GM13976 (cell line): Measurements from ENCODE around the gene LOXHD1.

Experiments used
- DNase-seq: peaks from one replicate; pipeline ENCODE4 v3.0.0; 2012; ENCODE audit warnings: low spot score
- CTCF ChIP-seq: IDR thresholded peaks from 2 replicates; pipeline ENCODE4 v1.5.1; 2012; ENCODE audit warnings: borderline replicate concordance, mild to moderate bottlenecking; ENCODE audit not compliant: insufficient read depth; ENCODE audit errors: extremely low read depth, missing control alignments, control extremely low read depth
- in situ Hi-C: fragments of 300-500 bp; cut with MboI; formaldehyde crosslinking; loops from one replicate; pipeline ENCODE4 v1.12.0; 2022; ENCODE audit warnings: low sequenced_read_pairs, mixed read lengths, inconsistent platforms; ENCODE audit not compliant: unreplicated experiment

Gene LOXHD1

GRCh38 chr18:46680784-46681695 is 24.0 kb upstream of the LOXHD1 start:
- in situ Hi-C loops: no loop called here
- no peak for TF ChIP-seq CTCF
- DNase-seq: no peak

GRCh38 chr18:46679846-46680598 is 23.0 kb upstream of the LOXHD1 start:
- no peak for DNase-seq
- in situ Hi-C loops: no loop called here
- TF ChIP-seq CTCF: no peak

GRCh38 chr18:46678785-46679399 is 21.9 kb upstream of the LOXHD1 start:
- no peak for TF ChIP-seq CTCF
- DNase-seq: no peak
- in situ Hi-C loops: no loop called here

GRCh38 chr18:46678041-46678440 is 21.0 kb upstream of the LOXHD1 start:
- DNase-seq: no peak
- no peak for TF ChIP-seq CTCF
- in situ Hi-C loops: no loop called here

- in situ Hi-C loops: no loop called here
- no peak for TF ChIP-seq CTCF
- DNase-seq: no peak
Measured at GRCh38 chr18:46677611-46678010, 20.6 kb upstream of the LOXHD1 start.

GRCh38 chr18:46676182-46676835 is 19.3 kb upstream of the LOXHD1 start:
- no peak for TF ChIP-seq CTCF
- no peak for DNase-seq
- in situ Hi-C loops: no loop called here
